Stimulated activated CD8-positive, alpha-beta memory T cell treated with anti-CD3 and anti-CD28 coated beads, Interleukin-4, amount 100 ng/mL, for 24 hours (primary cell): ENCODE data around the gene FMN1.

Experiments
- DNase-seq: peaks from one replicate; pipeline ENCODE4 v3.0.0-alpha.2; 2020; ENCODE audit warnings: low read depth

FMN1 gene

GRCh38 chr15:32919749-32920414 is 274.6 kb downstream of the FMN1 start:
- no peak for DNase-seq

GRCh38 chr15:32918547-32918946 is 276.0 kb downstream of the FMN1 start:
- no peak for DNase-seq

- no peak for DNase-seq
Measured at GRCh38 chr15:32910839-32911238, 283.7 kb downstream of the FMN1 start.

- DNase-seq = no peak
Measured at GRCh38 chr15:32909431-32909830, 285.1 kb downstream of the FMN1 start.

GRCh38 chr15:32908872-32909271 is 285.6 kb downstream of the FMN1 start:
- DNase-seq = no peak

- no peak for DNase-seq
Measured at GRCh38 chr15:32908135-32908801, 286.2 kb downstream of the FMN1 start.

GRCh38 chr15:32905481-32905880 is 289.0 kb downstream of the FMN1 start:
- DNase-seq = no peak

GRCh38 chr15:32904448-32904847 is 290.1 kb downstream of the FMN1 start:
- no peak for DNase-seq

- no peak for DNase-seq
Measured at GRCh38 chr15:32903591-32904290, 290.8 kb downstream of the FMN1 start.

- DNase-seq = no peak
Measured at GRCh38 chr15:32901995-32902394, 292.5 kb downstream of the FMN1 start.

- DNase-seq = no peak
Measured at GRCh38 chr15:32901192-32901591, 293.3 kb downstream of the FMN1 start.

- no peak for DNase-seq
Measured at GRCh38 chr15:32899126-32899596, 295.4 kb downstream of the FMN1 start.

GRCh38 chr15:32898414-32898813 is 296.1 kb downstream of the FMN1 start:
- DNase-seq = no peak

GRCh38 chr15:32893421-32893820 is 301.1 kb downstream of the FMN1 start:
- DNase-seq = no peak

GRCh38 chr15:32889214-32889613 is 305.3 kb downstream of the FMN1 start:
- DNase-seq = no peak

- no peak for DNase-seq
Measured at GRCh38 chr15:32888221-32888761, 306.2 kb downstream of the FMN1 start.

GRCh38 chr15:32887090-32887489 is 307.4 kb downstream of the FMN1 start:
- no peak for DNase-seq

- no peak for DNase-seq
Measured at GRCh38 chr15:32886459-32886858, 308.1 kb downstream of the FMN1 start.

GRCh38 chr15:32885713-32886112 is 308.8 kb downstream of the FMN1 start:
- DNase-seq = no peak

GRCh38 chr15:32884146-32884545 is 310.4 kb downstream of the FMN1 start:
- no peak for DNase-seq

GRCh38 chr15:32882955-32883354 is 311.6 kb downstream of the FMN1 start:
- DNase-seq = no peak

- DNase-seq = no peak
Measured at GRCh38 chr15:32881528-32881927, 313.0 kb downstream of the FMN1 start.

- no peak for DNase-seq
Measured at GRCh38 chr15:32880642-32881041, 313.9 kb downstream of the FMN1 start.
